Subcutaneous abdominal adipose tissue (tissue), 5 donors: ENCODE results near the gene EIPR1.

Source experiments
- H3K27ac ChIP-seq: one replicate; pipeline ENCODE4 v1.7.0; 2013; ENCODE audit warnings: low read depth, mild to moderate bottlenecking, inconsistent platforms, low read length, moderate library complexity
- H3K27me3 ChIP-seq, 5 donors: one replicate each; pipeline ENCODE4 v1.7.0; 2013; ENCODE audit warnings: low read length in 5 of 5, inconsistent platforms in 1 of 5; ENCODE audit not compliant: control insufficient read depth in 5 of 5, insufficient read depth in 4 of 5
- H3K36me3 ChIP-seq, 5 donors: one replicate each; pipeline ENCODE4 v1.7.0; 2013; ENCODE audit warnings: low read length in 5 of 5; ENCODE audit not compliant: control insufficient read depth in 5 of 5, insufficient read depth in 5 of 5
- H3K4me1 ChIP-seq, 5 donors: one replicate each; pipeline ENCODE4 v1.7.0; 2013; ENCODE audit warnings: low read length in 5 of 5, mild to moderate bottlenecking in 3 of 5, moderate library complexity in 1 of 5; ENCODE audit not compliant: control insufficient read depth in 5 of 5, insufficient read depth in 5 of 5
- H3K4me3 ChIP-seq, 5 donors: one replicate each; pipeline ENCODE4 v1.7.0; 2013; ENCODE audit warnings: low read length in 5 of 5, low read depth in 1 of 5
- H3K9ac ChIP-seq, 5 donors: one replicate each; pipeline ENCODE4 v1.7.0; 2013; ENCODE audit warnings: low read length in 5 of 5, mild to moderate bottlenecking in 4 of 5, moderate library complexity in 3 of 5
- H3K9me3 ChIP-seq, 5 donors: one replicate each; pipeline ENCODE4 v1.7.0; 2013; ENCODE audit warnings: low read length in 5 of 5; ENCODE audit not compliant: control insufficient read depth in 5 of 5
- donor health status: healthy.
- donor health status: healthy.
- donor health status: healthy.
- donor health status: healthy.
- donor health status: healthy.

Gene EIPR1

GRCh38 chr2:3265981-3266924, 111.4 kb downstream of the EIPR1 start:
- peaks cover 0 to 4% (median 0%) of the 10 kb centered on the region in 5 donors for H3K4me1 ChIP-seq
- H3K27ac ChIP-seq = no peak overlapping the region

GRCh38 chr2:3265471-3265870, 112.1 kb downstream of the EIPR1 start:
- peaks cover 0 to 8% (median 0%) of the 10 kb centered on the region in 5 donors for H3K36me3 ChIP-seq
- H3K9ac ChIP-seq = no peak overlapping the region
- no peaks in the 10 kb centered on the region for H3K27me3 ChIP-seq
- H3K4me3 ChIP-seq = no peak overlapping the region
- no peak overlapping the region for H3K27ac ChIP-seq
- H3K9me3 ChIP-seq = no peaks in the 10 kb centered on the region
- peaks cover 0 to 4% (median 0%) of the 10 kb centered on the region in 5 donors for H3K4me1 ChIP-seq

More at GRCh38 chr2:3265981-3266924, 111.4 kb downstream of the EIPR1 start:
- Histone ChIP-seq H3K27me3 (no peaks in the 10 kb centered on the region), H3K9me3 (no peaks in the 10 kb centered on the region), H3K36me3 (peaks cover 0 to 8% (median 0%) of the 10 kb centered on the region in 5 donors), H3K9ac (no peak overlapping the region), H3K4me3 (no peak overlapping the region)

GRCh38 chr2:3264010-3264744, 113.4 kb downstream of the EIPR1 start:
- no peaks in the 10 kb centered on the region for H3K9me3 ChIP-seq
- H3K27me3 ChIP-seq = no peaks in the 10 kb centered on the region
- no peak overlapping the region for H3K27ac ChIP-seq
- no peak overlapping the region for H3K9ac ChIP-seq
- peaks cover 0 to 4% (median 0%) of the 10 kb centered on the region in 5 donors for H3K4me1 ChIP-seq
- H3K4me3 ChIP-seq = no peak overlapping the region
- H3K36me3 ChIP-seq = peaks cover 0 to 5% (median 0%) of the 10 kb centered on the region in 5 donors

GRCh38 chr2:3263487-3263886, 114.1 kb downstream of the EIPR1 start:
- H3K27ac ChIP-seq = no peak overlapping the region
- H3K27me3 ChIP-seq = no peaks in the 10 kb centered on the region
- no peak overlapping the region for H3K9ac ChIP-seq
- no peak overlapping the region for H3K4me3 ChIP-seq
- no peaks in the 10 kb centered on the region for H3K9me3 ChIP-seq
- H3K36me3 ChIP-seq = peaks cover 0 to 5% (median 0%) of the 10 kb centered on the region in 5 donors
- peaks cover 0 to 4% (median 0%) of the 10 kb centered on the region in 5 donors for H3K4me1 ChIP-seq

GRCh38 chr2:3262437-3263388, 114.9 kb downstream of the EIPR1 start:
- H3K27me3 ChIP-seq = no peaks in the 10 kb centered on the region
- no peak overlapping the region for H3K27ac ChIP-seq
- H3K9me3 ChIP-seq = no peaks in the 10 kb centered on the region
- H3K36me3 ChIP-seq = peaks cover 0 to 5% (median 0%) of the 10 kb centered on the region in 5 donors
- no peak overlapping the region for H3K9ac ChIP-seq
- no peak overlapping the region for H3K4me3 ChIP-seq
- peaks cover 0 to 4% (median 0%) of the 10 kb centered on the region in 5 donors for H3K4me1 ChIP-seq

GRCh38 chr2:3261511-3261910, 116.1 kb downstream of the EIPR1 start:
- Histone ChIP-seq H3K4me1 (peaks cover 0 to 4% (median 0%) of the 10 kb centered on the region in 5 donors), H3K9ac (no peak overlapping the region), H3K27me3 (no peaks in the 10 kb centered on the region)

GRCh38 chr2:3260959-3261358, 116.7 kb downstream of the EIPR1 start:
- H3K27me3 ChIP-seq = no peaks in the 10 kb centered on the region
- H3K9ac ChIP-seq = no peak overlapping the region
- no peaks in the 10 kb centered on the region for H3K9me3 ChIP-seq
- H3K36me3 ChIP-seq = peaks cover 0 to 18% (median 5%) of the 10 kb centered on the region in 5 donors
- H3K27ac ChIP-seq = no peak overlapping the region
- H3K4me3 ChIP-seq = no peak overlapping the region
- H3K4me1 ChIP-seq = peaks cover 0 to 4% (median 0%) of the 10 kb centered on the region in 5 donors

More at GRCh38 chr2:3261511-3261910, 116.1 kb downstream of the EIPR1 start:
- no peaks in the 10 kb centered on the region for H3K9me3 ChIP-seq
- H3K36me3 ChIP-seq = peaks cover 0 to 15% (median 5%) of the 10 kb centered on the region in 5 donors
- H3K27ac ChIP-seq = no peak overlapping the region
- H3K4me3 ChIP-seq = no peak overlapping the region

GRCh38 chr2:3257826-3258225, 119.8 kb downstream of the EIPR1 start:
- H3K9ac ChIP-seq = no peak overlapping the region
- H3K4me1 ChIP-seq = no peaks in the 10 kb centered on the region
- H3K4me3 ChIP-seq = no peak overlapping the region
- H3K36me3 ChIP-seq = peaks cover 0 to 30% (median 8%) of the 10 kb centered on the region in 5 donors
- no peaks in the 10 kb centered on the region for H3K9me3 ChIP-seq
- no peak overlapping the region for H3K27ac ChIP-seq
- H3K27me3 ChIP-seq = no peaks in the 10 kb centered on the region

GRCh38 chr2:3257166-3257565, 120.5 kb downstream of the EIPR1 start:
- no peaks in the 10 kb centered on the region for H3K9me3 ChIP-seq
- H3K4me1 ChIP-seq = no peaks in the 10 kb centered on the region
- no peak overlapping the region for H3K9ac ChIP-seq
- H3K27ac ChIP-seq = no peak overlapping the region
- H3K36me3 ChIP-seq = peaks cover 0 to 28% (median 8%) of the 10 kb centered on the region in 5 donors
- no peaks in the 10 kb centered on the region for H3K27me3 ChIP-seq
- no peak overlapping the region for H3K4me3 ChIP-seq
